GM12873 (cell line): Measurements from ENCODE around the gene IMPDH1.

Experiments used
- TF ChIP-seq, protein P1 (sequence below): IDR thresholded peaks from 2 replicates; pipeline ENCODE4 v1.5.1; 2012; ENCODE audit warnings: low read depth, mild to moderate bottlenecking, moderate library complexity, low read length, control low read depth; ENCODE audit not compliant: insufficient read depth; ENCODE audit errors: missing control alignments

IMPDH1 gene

DNA sequence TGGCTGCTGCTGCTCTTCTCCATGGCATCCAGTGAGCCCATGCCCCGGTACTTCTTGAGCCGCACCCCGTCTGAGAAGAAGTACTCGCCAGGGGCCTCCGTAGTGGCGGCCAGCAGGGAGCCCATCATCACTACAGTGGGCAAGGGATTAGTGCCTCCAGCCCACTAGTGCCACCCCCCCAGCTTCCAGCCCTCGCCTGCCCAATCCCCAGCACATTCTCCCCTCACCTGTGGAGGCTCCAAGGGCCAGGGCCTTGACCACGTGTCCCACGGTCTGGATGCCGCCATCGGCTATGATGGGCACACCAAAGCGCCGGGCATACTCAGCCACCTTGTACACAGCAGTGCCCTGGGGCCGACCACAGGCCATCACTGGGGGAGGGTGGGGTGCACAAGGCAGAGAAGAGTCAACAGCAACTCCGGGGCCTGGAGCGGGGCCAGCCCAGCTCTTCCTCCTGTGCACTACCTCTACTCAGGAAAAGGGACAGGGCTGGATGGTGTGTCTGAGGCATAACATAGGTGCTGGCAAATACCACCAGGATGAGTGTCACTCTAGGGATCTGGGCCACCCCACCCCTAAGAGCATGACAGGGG lies 14.8 kb downstream of the IMPDH1 start:
- TF ChIP-seq, protein P1, sequence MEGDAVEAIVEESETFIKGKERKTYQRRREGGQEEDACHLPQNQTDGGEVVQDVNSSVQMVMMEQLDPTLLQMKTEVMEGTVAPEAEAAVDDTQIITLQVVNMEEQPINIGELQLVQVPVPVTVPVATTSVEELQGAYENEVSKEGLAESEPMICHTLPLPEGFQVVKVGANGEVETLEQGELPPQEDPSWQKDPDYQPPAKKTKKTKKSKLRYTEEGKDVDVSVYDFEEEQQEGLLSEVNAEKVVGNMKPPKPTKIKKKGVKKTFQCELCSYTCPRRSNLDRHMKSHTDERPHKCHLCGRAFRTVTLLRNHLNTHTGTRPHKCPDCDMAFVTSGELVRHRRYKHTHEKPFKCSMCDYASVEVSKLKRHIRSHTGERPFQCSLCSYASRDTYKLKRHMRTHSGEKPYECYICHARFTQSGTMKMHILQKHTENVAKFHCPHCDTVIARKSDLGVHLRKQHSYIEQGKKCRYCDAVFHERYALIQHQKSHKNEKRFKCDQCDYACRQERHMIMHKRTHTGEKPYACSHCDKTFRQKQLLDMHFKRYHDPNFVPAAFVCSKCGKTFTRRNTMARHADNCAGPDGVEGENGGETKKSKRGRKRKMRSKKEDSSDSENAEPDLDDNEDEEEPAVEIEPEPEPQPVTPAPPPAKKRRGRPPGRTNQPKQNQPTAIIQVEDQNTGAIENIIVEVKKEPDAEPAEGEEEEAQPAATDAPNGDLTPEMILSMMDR = no peak

DNA sequence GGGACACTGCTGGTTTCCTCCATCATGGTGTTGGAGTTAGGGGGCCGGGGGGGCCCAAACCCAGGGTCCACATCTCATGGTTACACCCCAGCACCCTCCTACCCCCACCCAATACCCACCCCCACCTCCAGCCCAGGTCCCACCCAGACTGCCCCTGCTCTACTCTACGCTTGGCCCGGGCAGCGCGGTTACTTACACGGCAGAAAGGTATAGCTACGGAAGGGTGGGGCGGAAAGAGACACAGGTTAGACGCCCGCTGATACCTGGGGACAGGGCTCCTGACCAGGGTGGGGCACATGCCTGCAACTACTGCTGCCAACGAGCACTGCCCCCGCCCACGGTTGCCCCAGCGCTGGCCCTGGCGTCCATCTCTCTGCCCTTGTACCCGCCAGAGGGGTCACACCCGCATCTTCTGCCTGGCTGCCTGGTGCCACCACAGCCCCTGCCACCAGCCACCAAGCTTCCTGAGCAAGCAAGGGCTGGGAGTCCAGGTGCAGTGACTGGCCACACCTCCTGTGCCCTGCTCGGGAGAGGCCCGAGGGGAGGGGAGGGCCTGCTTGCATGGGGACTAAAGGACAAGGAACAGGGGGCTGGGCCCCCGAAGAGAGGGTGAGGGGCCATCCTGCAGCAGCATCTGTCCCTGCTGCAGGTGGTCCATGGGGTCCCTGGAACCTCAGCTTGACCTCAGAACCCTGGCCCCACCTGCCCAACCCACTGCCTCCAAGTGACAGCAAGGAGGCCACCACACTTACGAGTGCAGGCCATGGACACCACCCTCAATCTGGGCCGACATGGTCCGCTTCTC lies 16.1 kb downstream of the IMPDH1 start:
- TF ChIP-seq, protein P1 = no peak

DNA sequence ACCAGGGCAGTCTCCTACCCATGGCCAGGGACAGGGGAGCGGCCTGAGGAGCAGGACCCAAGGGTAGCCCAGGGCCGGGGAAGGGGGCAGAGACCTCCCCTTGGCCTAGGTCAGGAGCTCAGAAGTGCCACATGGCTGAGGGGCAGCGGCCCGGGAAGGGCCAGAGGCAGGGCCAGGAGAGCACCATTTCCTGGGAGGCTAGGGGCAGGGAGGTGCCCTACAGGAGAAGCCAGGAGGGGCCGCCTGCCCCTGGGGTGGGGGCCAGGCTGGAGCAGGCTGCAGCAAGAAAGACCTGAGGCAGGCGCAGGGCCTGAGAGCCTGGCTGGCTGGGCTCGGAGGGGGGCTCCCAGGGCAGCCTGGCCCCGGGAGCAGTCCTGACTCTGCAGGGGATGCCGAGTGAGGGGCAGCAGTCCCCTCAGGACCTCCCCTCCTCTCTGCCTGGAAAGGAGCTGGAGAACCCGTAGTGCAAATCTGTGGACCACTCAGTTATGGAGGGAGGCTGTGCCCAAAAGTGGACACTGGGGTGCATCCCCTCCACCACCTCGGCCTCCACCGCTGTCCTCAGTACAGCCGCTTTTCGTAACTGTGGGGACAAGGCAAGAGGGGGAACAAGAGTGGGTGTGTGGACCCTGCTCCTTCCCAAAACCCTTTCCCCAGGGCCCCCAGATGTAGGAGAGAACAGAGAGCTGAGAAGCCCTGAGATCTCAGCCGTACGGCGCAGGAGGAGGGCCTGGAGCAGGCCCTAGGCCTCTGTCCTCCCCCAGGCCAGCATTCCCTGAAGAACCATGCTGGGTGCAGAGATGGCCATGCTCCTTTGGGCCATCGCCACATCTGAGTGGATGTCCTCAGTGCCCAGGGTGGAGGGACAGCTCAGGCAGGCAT lies 17.1 kb downstream of the IMPDH1 start:
- TF ChIP-seq, protein P1 = no peak

DNA sequence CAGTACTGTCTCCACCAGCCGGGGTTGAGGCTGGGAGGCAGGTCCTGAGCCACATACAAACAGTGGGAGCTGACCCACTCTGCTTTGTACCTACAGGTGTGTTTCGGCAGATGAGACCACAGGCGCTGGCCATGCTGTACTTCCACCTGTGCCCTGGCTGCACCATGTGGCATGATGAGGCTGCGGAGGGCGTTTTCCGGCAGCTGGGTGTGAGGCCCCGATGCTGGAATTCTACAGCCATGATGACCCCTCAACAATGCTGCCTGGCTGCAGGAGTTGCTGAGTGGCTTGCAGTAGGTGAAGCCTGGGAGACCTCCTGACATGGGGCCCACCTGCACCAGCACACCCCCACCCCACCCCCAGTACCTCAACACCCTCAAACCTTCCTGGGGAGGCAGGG lies 18.0 kb downstream of the IMPDH1 start:
- TF ChIP-seq, protein P1 = no peak

DNA sequence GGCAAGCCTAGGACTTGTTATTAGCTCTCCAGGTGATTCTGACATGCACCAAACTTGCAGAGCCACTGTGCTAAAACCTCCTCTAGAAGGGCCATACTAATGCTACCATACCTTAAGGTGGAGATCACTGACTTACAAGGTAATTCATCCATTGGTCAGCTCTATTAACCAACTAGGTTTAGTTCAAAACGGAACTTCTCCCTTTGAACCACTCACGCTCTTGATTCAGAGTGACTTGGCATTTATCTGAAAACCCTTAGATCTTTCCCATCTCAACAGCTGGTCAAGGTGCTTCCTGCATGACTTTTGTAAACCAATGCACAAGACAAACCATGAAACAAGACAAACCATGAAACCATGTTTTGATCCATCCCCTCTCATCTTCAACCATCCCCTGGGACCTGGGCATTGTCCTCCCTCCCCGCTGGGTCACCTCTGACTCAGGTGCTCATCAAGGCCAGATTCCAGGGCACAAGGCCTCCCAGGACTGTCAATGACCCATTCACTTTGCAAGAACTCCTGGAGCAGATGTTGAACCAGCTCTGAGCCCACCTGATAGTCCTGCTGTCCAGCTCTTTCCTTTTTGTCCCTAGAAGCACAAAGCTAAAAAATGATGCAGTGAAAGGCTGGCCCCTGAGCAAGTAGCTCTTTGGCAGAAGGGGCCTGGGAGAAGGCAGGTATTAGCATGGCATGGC lies 18.8 kb downstream of the IMPDH1 start:
- TF ChIP-seq, protein P1 = no peak

DNA sequence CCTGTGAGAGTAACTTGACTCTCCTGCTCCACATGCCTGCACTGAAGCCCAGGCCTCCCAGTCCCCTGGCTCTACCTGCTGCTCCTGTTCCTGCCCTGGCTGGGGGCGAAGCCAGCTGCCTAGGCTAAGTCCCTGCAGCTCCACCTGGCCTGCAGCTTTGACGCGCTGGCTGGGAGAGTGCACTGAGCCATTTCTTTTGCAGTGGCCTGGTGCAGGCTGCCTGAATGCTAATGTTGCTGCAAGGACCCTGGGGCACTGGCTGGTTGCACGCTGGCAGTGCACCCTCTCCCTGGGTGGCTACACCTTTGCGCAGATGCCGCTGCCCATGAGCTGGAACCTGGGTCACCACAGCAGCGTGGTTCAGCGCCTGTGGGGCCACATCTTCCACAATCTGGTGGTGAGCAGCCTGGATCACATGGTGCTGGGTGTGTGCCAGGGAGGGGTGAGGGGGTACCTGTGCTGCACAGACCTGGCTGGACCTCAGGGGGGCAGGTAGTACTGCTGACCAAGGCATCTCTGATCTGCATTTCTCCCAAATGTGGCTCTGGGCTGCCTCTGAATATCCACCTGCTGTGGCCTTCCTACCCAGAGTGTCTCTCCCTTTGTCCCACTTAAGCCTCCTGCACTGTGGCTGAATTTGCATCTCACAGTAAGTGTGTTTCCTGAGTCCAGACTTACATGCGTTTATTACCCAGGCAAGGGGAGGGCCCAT lies 20.0 kb downstream of the IMPDH1 start:
- TF ChIP-seq, protein P1 = no peak
